Fibroblast of lung (primary cell): Measurements from ENCODE around the gene ITGB1BP1.

ENCODE experiments used
- EZH2 ChIP-seq: IDR thresholded peaks from 2 replicates; pipeline ENCODE4 v1.5.1; 2012; ENCODE audit warnings: low read length, control low read depth, mild to moderate bottlenecking; ENCODE audit errors: missing control alignments
- TF ChIP-seq, protein P1 (sequence below), 2 donors: IDR thresholded peaks in 1 of 2; conservative IDR thresholded peaks in 1 of 2; 1 replicate in 1 of 2; 2 replicates in 1 of 2; pipeline ENCODE4 v1.5.1; 2011 to 2012; ENCODE audit warnings: low read length in 2 of 2, control low read depth in 1 of 2, inconsistent platforms in 1 of 2, low read depth in 1 of 2, mild to moderate bottlenecking in 1 of 2

- TF ChIP-seq, protein P1, sequence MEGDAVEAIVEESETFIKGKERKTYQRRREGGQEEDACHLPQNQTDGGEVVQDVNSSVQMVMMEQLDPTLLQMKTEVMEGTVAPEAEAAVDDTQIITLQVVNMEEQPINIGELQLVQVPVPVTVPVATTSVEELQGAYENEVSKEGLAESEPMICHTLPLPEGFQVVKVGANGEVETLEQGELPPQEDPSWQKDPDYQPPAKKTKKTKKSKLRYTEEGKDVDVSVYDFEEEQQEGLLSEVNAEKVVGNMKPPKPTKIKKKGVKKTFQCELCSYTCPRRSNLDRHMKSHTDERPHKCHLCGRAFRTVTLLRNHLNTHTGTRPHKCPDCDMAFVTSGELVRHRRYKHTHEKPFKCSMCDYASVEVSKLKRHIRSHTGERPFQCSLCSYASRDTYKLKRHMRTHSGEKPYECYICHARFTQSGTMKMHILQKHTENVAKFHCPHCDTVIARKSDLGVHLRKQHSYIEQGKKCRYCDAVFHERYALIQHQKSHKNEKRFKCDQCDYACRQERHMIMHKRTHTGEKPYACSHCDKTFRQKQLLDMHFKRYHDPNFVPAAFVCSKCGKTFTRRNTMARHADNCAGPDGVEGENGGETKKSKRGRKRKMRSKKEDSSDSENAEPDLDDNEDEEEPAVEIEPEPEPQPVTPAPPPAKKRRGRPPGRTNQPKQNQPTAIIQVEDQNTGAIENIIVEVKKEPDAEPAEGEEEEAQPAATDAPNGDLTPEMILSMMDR (conservative IDR thresholded peaks at IDR 0.05 in 1 of 2, IDR thresholded peaks at IDR 0.05 in 1 of 2; ENCODE audit: low read depth in 1 of 2, low read length in 2 of 2): no peak
- TF ChIP-seq EZH2: no peak
Observed at GRCh38 chr2:9391961-9392720, 31.2 kb downstream of the ITGB1BP1 start.
